Activated CD4-positive, alpha-beta memory T cell treated with anti-CD3 and anti-CD28 coated beads for 36 hours (primary cell): ENCODE measurements around the gene FSIP1. TPM values are rescaled to one million over a fixed set of nuclear protein-coding genes. Genes with fewer than 3 reads are reported as not detected.

ENCODE experiments used
- CTCF ChIA-PET: fragments of 350-600 bp; sonication (Branson Sonifier 250); formaldehyde crosslinking; loops from one replicate; lab custom pipeline; 2021; ENCODE audit warnings: antibody characterized with exemption, inconsistent platforms; lab: Charles Lee
- POLR2A ChIA-PET: fragments of 350-600 bp; sonication (Branson Sonifier 250); formaldehyde crosslinking; loops from one replicate; lab custom pipeline; 2021; ENCODE audit warnings: antibody characterized with exemption; lab: Charles Lee
- DNase-seq: peaks from one replicate; pipeline ENCODE4 v3.0.0-alpha.2; 2020
- H3K27ac Mint-ChIP-seq: one replicate; pipeline ENCODE4 v1.8.0; 2021; ENCODE audit warnings: mixed read lengths
- H3K27me3 Mint-ChIP-seq: one replicate; pipeline ENCODE4 v1.8.0; 2021; ENCODE audit warnings: mixed read lengths
- H3K36me3 Mint-ChIP-seq: one replicate; pipeline ENCODE4 v1.8.0; 2021; ENCODE audit warnings: mixed read lengths
- H3K4me1 Mint-ChIP-seq: one replicate; pipeline ENCODE4 v1.8.0; 2021; ENCODE audit warnings: low read depth, mixed read lengths
- H3K4me3 Mint-ChIP-seq: one replicate; pipeline ENCODE4 v1.8.0; 2021; ENCODE audit warnings: mild to moderate bottlenecking, mixed read lengths
- H3K9me3 Mint-ChIP-seq: one replicate; pipeline ENCODE4 v1.8.0; 2021; ENCODE audit warnings: mixed read lengths
- intact Hi-C: fragments of 100-400 bp; cut with micrococcal nuclease; formaldehyde crosslinking; loops from one replicate; pipeline ENCODE4 v1.15.1; 2023
- total RNA-seq, 2 experiments: library from RNA; stranded (reverse); gene quantifications; one replicate each; pipeline ENCODE4 v1.2.3, GENCODE V29; 2021

Gene FSIP1
- total RNA-seq, 2 experiments from 2014 or later: 0.29 to 0.68 TPM

DNA sequence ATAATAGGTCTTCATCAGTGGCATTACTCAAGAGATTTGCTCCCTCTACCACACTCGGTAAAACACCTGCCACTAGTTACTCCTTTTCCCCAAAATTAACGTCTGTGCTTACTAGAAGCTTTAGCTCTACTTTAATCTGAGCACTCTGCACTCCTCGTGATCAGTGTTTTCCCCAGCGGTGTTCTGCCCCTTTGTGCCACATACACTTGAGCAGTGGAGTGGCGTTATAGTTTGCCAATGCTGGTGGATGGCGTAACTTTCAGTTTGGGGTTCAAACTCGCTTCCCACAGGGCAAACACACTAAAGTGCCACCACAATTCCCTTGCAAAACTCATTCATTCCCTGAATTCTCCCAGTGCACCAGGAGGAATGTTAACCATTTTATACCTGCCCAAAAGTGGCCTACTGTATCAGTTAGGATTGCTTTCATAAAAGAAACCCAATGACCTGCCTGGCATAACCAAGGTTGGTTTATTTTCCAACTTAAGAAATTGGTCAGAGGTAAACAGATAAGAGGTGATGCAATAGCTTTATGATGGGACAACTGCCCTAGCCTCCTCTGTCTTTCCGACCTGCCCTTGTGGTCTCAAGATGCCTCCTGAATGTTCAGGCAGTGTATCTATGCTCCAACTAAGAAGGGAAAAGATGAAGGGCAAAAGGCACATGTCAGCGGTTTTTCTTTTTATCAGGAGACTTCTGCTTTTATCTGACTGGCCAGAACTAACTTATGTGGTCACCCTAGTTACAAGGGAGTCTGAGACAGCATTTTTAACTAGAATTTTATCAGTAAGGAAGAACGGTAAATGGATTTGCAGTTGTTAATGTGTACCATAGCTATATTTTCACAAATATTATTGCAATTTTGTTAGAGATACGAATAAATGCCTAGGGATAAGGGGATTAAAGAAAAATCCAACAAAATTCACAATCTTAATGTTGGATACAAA, 83.9 kb downstream of the FSIP1 start:
- POLR2A ChIA-PET: no interaction called here
- intact Hi-C loops: no loop called here
- DNase-seq: no peak
- Mint-ChIP-seq H3K27ac (no peak overlapping the region), H3K4me1 (no peaks in the 10 kb centered on the region), H3K36me3 (no peaks in the 10 kb centered on the region), H3K4me3 (no peak overlapping the region), H3K9me3 (no peaks in the 10 kb centered on the region), H3K27me3 (peaks cover 2% of the 10 kb centered on the region)
- CTCF ChIA-PET: no interaction called here

GRCh38 chr15:39697509-39697908, 85.1 kb downstream of the FSIP1 start:
- Mint-ChIP-seq H3K36me3 (no peaks in the 10 kb centered on the region), H3K9me3 (no peaks in the 10 kb centered on the region), H3K4me3 (no peak overlapping the region), H3K27ac (no peak overlapping the region), H3K27me3 (peaks cover 2% of the 10 kb centered on the region), H3K4me1 (peaks cover 5% of the 10 kb centered on the region)
- DNase-seq: no peak
- intact Hi-C loops: no loop called here
- ChIA-PET CTCF (no interaction called here), POLR2A (no interaction called here)

- ChIA-PET CTCF (no interaction called here), POLR2A (no interaction called here)
- no peaks in the 10 kb centered on the region for H3K36me3 Mint-ChIP-seq
- H3K27ac Mint-ChIP-seq: no peak overlapping the region
- H3K4me1 Mint-ChIP-seq: peaks cover 5% of the 10 kb centered on the region
- H3K9me3 Mint-ChIP-seq: no peaks in the 10 kb centered on the region
- peaks cover 2% of the 10 kb centered on the region for H3K27me3 Mint-ChIP-seq
- H3K4me3 Mint-ChIP-seq: no peak overlapping the region
- intact Hi-C loops: no loop called here
- no peak for DNase-seq
These were observed 86.8 kb downstream of the FSIP1 start for GRCh38 chr15:39695793-39696192.

GRCh38 chr15:39692356-39693327, 90.0 kb downstream of the FSIP1 start:
- intact Hi-C loops: loop anchor here (5.0 kb wide), 1 partner anchor 70 kb away; no protein-coding TSS in a partner anchor
- H3K27me3 Mint-ChIP-seq: peaks cover 2% of the 10 kb centered on the region
- no peak overlapping the region for H3K27ac Mint-ChIP-seq
- peaks cover 5% of the 10 kb centered on the region for H3K4me1 Mint-ChIP-seq
- no peak overlapping the region for H3K4me3 Mint-ChIP-seq
- CTCF ChIA-PET: interaction anchor here (0.5 to 14.0 kb wide), 4 partner anchors 8 to 1013 kb away, joined by 3 to 211 read pairs (median 4); no protein-coding TSS in a partner anchor
- POLR2A ChIA-PET: no interaction called here
- H3K9me3 Mint-ChIP-seq: no peaks in the 10 kb centered on the region
- no peak for DNase-seq
- no peaks in the 10 kb centered on the region for H3K36me3 Mint-ChIP-seq

GRCh38 chr15:39690881-39691634, 91.6 kb downstream of the FSIP1 start:
- Mint-ChIP-seq H3K4me3 (no peak overlapping the region), H3K27ac (no peak overlapping the region), H3K4me1 (peaks cover 5% of the 10 kb centered on the region), H3K9me3 (no peaks in the 10 kb centered on the region), H3K36me3 (no peaks in the 10 kb centered on the region), H3K27me3 (peaks cover 2% of the 10 kb centered on the region)
- ChIA-PET CTCF (interaction anchor here (14.0 kb wide), 1 partner anchor 66 kb away, joined by 211 read pairs; no protein-coding TSS in a partner anchor), POLR2A (no interaction called here)
- intact Hi-C loops: loop anchor here (5.0 kb wide), 1 partner anchor 69 kb away; no protein-coding TSS in a partner anchor
- no peak for DNase-seq

- DNase-seq: no peak
- intact Hi-C loops: loop anchor here (2.0 to 10.0 kb wide), 3 partner anchors 105 to 587 kb away; partner anchors contain the start of gene SRP14
- no peaks in the 10 kb centered on the region for H3K36me3 Mint-ChIP-seq
- H3K4me1 Mint-ChIP-seq: peaks cover 3% of the 10 kb centered on the region
- CTCF ChIA-PET: interaction anchor here (2.1 to 14.0 kb wide), 3 partner anchors 52 to 105 kb away, joined by 5 to 211 read pairs (median 17); no protein-coding TSS in a partner anchor
- no peak overlapping the region for H3K4me3 Mint-ChIP-seq
- peaks cover 2% of the 10 kb centered on the region for H3K27me3 Mint-ChIP-seq
- POLR2A ChIA-PET: no interaction called here
- H3K9me3 Mint-ChIP-seq: no peaks in the 10 kb centered on the region
- H3K27ac Mint-ChIP-seq: no peak overlapping the region
These were observed 94.7 kb downstream of the FSIP1 start for GRCh38 chr15:39687965-39688364.

GRCh38 chr15:39685999-39686613, 96.5 kb downstream of the FSIP1 start:
- intact Hi-C loops: loop anchor here (1.0 to 10.0 kb wide), 5 partner anchors 71 to 589 kb away; partner anchors contain the start of gene SRP14
- H3K27me3 Mint-ChIP-seq: peaks cover 2% of the 10 kb centered on the region
- H3K36me3 Mint-ChIP-seq: no peaks in the 10 kb centered on the region
- ChIA-PET POLR2A (no interaction called here), CTCF (interaction anchor here (0.6 to 14.0 kb wide), 37 partner anchors 14 to 1246 kb away, joined by 3 to 211 read pairs (median 4); partner anchors contain the start of genes EIF2AK4 and THBS1)
- H3K4me1 Mint-ChIP-seq: no peaks in the 10 kb centered on the region
- H3K4me3 Mint-ChIP-seq: no peak overlapping the region
- no peaks in the 10 kb centered on the region for H3K9me3 Mint-ChIP-seq
- H3K27ac Mint-ChIP-seq: no peak overlapping the region
- DNase-seq: peak; percentile 28

GRCh38 chr15:39685367-39685766, 97.3 kb downstream of the FSIP1 start:
- Mint-ChIP-seq H3K4me1 (no peaks in the 10 kb centered on the region), H3K36me3 (no peaks in the 10 kb centered on the region), H3K9me3 (no peaks in the 10 kb centered on the region), H3K27ac (no peak overlapping the region), H3K4me3 (no peak overlapping the region), H3K27me3 (peaks cover 2% of the 10 kb centered on the region)
- POLR2A ChIA-PET: no interaction called here
- CTCF ChIA-PET: interaction anchor here (0.5 to 14.0 kb wide), 30 partner anchors 15 to 1245 kb away, joined by 3 to 211 read pairs (median 4); partner anchors contain the start of gene THBS1
- no peak for DNase-seq
- intact Hi-C loops: loop anchor here (10.0 kb wide), 2 partner anchors 349 to 589 kb away; partner anchors contain the start of gene SRP14

GRCh38 chr15:39684233-39684632, 98.4 kb downstream of the FSIP1 start:
- ChIA-PET POLR2A (no interaction called here), CTCF (interaction anchor here (1.0 to 14.0 kb wide), 3 partner anchors 9 to 101 kb away, joined by 4 to 211 read pairs (median 5); no protein-coding TSS in a partner anchor)
- H3K27ac Mint-ChIP-seq: no peak overlapping the region
- peaks cover 2% of the 10 kb centered on the region for H3K27me3 Mint-ChIP-seq
- H3K36me3 Mint-ChIP-seq: no peaks in the 10 kb centered on the region
- intact Hi-C loops: loop anchor here (10.0 kb wide), 2 partner anchors 351 to 591 kb away; partner anchors contain the start of gene SRP14
- DNase-seq: no peak
- no peaks in the 10 kb centered on the region for H3K9me3 Mint-ChIP-seq
- no peak overlapping the region for H3K4me3 Mint-ChIP-seq
- no peaks in the 10 kb centered on the region for H3K4me1 Mint-ChIP-seq

DNA sequence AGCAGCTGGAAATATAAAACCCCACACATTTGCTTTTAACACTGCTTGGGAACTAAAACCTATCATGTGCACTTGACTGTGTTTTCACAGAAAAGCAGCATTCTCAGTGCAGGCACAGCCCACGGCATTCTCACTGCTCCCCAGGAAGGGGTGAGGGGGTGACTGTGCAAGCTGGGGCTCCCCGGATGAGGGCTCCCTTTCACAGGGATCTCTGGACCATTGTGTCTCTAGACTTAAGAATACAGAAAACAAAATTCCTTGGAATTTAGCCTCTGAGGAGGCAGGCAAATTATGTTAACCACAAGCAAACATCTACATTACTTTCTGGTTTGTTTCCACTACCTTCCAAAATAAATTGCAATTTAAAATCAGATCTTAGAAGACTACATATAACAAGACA, 100.3 kb downstream of the FSIP1 start:
- H3K9me3 Mint-ChIP-seq: no peaks in the 10 kb centered on the region
- H3K27ac Mint-ChIP-seq: no peak overlapping the region
- no peak overlapping the region for H3K4me3 Mint-ChIP-seq
- no peak for DNase-seq
- no peaks in the 10 kb centered on the region for H3K36me3 Mint-ChIP-seq
- CTCF ChIA-PET: interaction anchor here (14.0 kb wide), 1 partner anchor 75 kb away, joined by 211 read pairs; no protein-coding TSS in a partner anchor
- H3K27me3 Mint-ChIP-seq: peaks cover 2% of the 10 kb centered on the region
- H3K4me1 Mint-ChIP-seq: no peaks in the 10 kb centered on the region
- POLR2A ChIA-PET: no interaction called here
- intact Hi-C loops: loop anchor here (10.0 kb wide), 2 partner anchors 352 to 592 kb away; partner anchors contain the start of gene SRP14
